Activated naive CD4-positive, alpha-beta T cell treated with anti-CD3 and anti-CD28 coated beads, Interleukin-2, amount 50 U/mL, for 24 hours (primary cell): Measurements from ENCODE around the gene TMEM69.
"Not testable (repeated sequence)": the region's sequence is repeated elsewhere in the genome, so short reads cannot be mapped to it uniquely, and the experiment has no call there.

Source experiments
- H3K27ac Mint-ChIP-seq: one replicate; pipeline ENCODE4 v1.8.0; 2021; ENCODE audit warnings: mild to moderate bottlenecking, mixed read lengths
- H3K27me3 Mint-ChIP-seq: one replicate; pipeline ENCODE4 v1.8.0; 2021; ENCODE audit warnings: mixed read lengths
- H3K36me3 Mint-ChIP-seq: one replicate; pipeline ENCODE4 v1.8.0; 2021; ENCODE audit warnings: mixed read lengths
- H3K4me1 Mint-ChIP-seq: one replicate; pipeline ENCODE4 v1.8.0; 2021; ENCODE audit warnings: mixed read lengths
- H3K4me3 Mint-ChIP-seq: one replicate; pipeline ENCODE4 v1.8.0; 2021; ENCODE audit warnings: mild to moderate bottlenecking, mixed read lengths
- H3K9me3 Mint-ChIP-seq: one replicate; pipeline ENCODE4 v1.8.0; 2021; ENCODE audit warnings: mixed read lengths

Gene TMEM69

GRCh38 chr1:45669379-45669778 is 18.6 kb upstream of the TMEM69 start:
- Mint-ChIP-seq H3K36me3 (peaks cover 2% of the 10 kb centered on the region), H3K27me3 (no peaks in the 10 kb centered on the region), H3K9me3 (no peaks in the 10 kb centered on the region), H3K4me1 (peaks cover 74% of the 10 kb centered on the region), H3K4me3 (no peak overlapping the region), H3K27ac (no peak overlapping the region)

- Mint-ChIP-seq H3K9me3 (no peaks in the 10 kb centered on the region), H3K4me1 (peaks cover 78% of the 10 kb centered on the region), H3K36me3 (peaks cover 4% of the 10 kb centered on the region), H3K27ac (no peak overlapping the region), H3K27me3 (no peaks in the 10 kb centered on the region), H3K4me3 (no peak overlapping the region)
These were observed 17.9 kb upstream of the TMEM69 start for GRCh38 chr1:45669859-45670655.

- peaks cover 81% of the 10 kb centered on the region for H3K4me1 Mint-ChIP-seq
- peaks cover 2% of the 10 kb centered on the region for H3K36me3 Mint-ChIP-seq
- H3K4me3 Mint-ChIP-seq = no peak overlapping the region
- H3K9me3 Mint-ChIP-seq = no peaks in the 10 kb centered on the region
- no peaks in the 10 kb centered on the region for H3K27me3 Mint-ChIP-seq
- H3K27ac Mint-ChIP-seq = no peak overlapping the region
These were observed 14.0 kb upstream of the TMEM69 start for GRCh38 chr1:45673956-45674355.

- H3K27ac Mint-ChIP-seq = no peak overlapping the region
These were observed 13.5 kb upstream of the TMEM69 start for GRCh38 chr1:45674478-45674877.

GRCh38 chr1:45676553-45676952 is 11.4 kb upstream of the TMEM69 start:
- not testable (repeated sequence) for H3K27ac Mint-ChIP-seq, H3K4me3 Mint-ChIP-seq, H3K36me3 Mint-ChIP-seq, H3K27me3 Mint-ChIP-seq, H3K9me3 Mint-ChIP-seq
- H3K4me1 Mint-ChIP-seq = peaks cover 87% of the 10 kb centered on the region

More at GRCh38 chr1:45674478-45674877, 13.5 kb upstream of the TMEM69 start:
- Mint-ChIP-seq H3K4me1 (peaks cover 84% of the 10 kb centered on the region), H3K4me3 (no peak overlapping the region), H3K27me3 (no peaks in the 10 kb centered on the region), H3K9me3 (no peaks in the 10 kb centered on the region), H3K36me3 (peaks cover 2% of the 10 kb centered on the region)

- peaks cover 3% of the 10 kb centered on the region for H3K36me3 Mint-ChIP-seq
These were observed 10.2 kb upstream of the TMEM69 start for GRCh38 chr1:45677751-45678245.

GRCh38 chr1:45678489-45678888 is 9.5 kb upstream of the TMEM69 start:
- Mint-ChIP-seq H3K27me3 (no peaks in the 10 kb centered on the region), H3K4me1 (peaks cover 90% of the 10 kb centered on the region), H3K4me3 (peak overlapping the region; percentile 13), H3K9me3 (no peaks in the 10 kb centered on the region), H3K27ac (no peak overlapping the region), H3K36me3 (peaks cover 3% of the 10 kb centered on the region)

More at GRCh38 chr1:45677751-45678245, 10.2 kb upstream of the TMEM69 start:
- no peak overlapping the region for H3K27ac Mint-ChIP-seq
- no peaks in the 10 kb centered on the region for H3K27me3 Mint-ChIP-seq
- H3K9me3 Mint-ChIP-seq = no peaks in the 10 kb centered on the region
- H3K4me1 Mint-ChIP-seq = peaks cover 94% of the 10 kb centered on the region
- no peak overlapping the region for H3K4me3 Mint-ChIP-seq

GRCh38 chr1:45679123-45679522 is 8.9 kb upstream of the TMEM69 start:
- H3K4me1 Mint-ChIP-seq = peaks cover 85% of the 10 kb centered on the region
- H3K27me3 Mint-ChIP-seq = no peaks in the 10 kb centered on the region
- H3K9me3 Mint-ChIP-seq = no peaks in the 10 kb centered on the region
- H3K4me3 Mint-ChIP-seq = peak overlapping the region; percentile 16
- H3K27ac Mint-ChIP-seq = no peak overlapping the region
- H3K36me3 Mint-ChIP-seq = peaks cover 3% of the 10 kb centered on the region

GRCh38 chr1:45682942-45683341 is 5.0 kb upstream of the TMEM69 start:
- Mint-ChIP-seq H3K36me3 (peaks cover 3% of the 10 kb centered on the region), H3K9me3 (no peaks in the 10 kb centered on the region), H3K27me3 (no peaks in the 10 kb centered on the region), H3K4me1 (peaks cover 67% of the 10 kb centered on the region), H3K4me3 (peak overlapping the region; percentile 40), H3K27ac (no peak overlapping the region)

- no peaks in the 10 kb centered on the region for H3K27me3 Mint-ChIP-seq
- H3K4me3 Mint-ChIP-seq = peak overlapping the region; percentile 99
- H3K27ac Mint-ChIP-seq = peak overlapping the region; percentile 41
- peaks cover 7% of the 10 kb centered on the region for H3K36me3 Mint-ChIP-seq
- peaks cover 62% of the 10 kb centered on the region for H3K4me1 Mint-ChIP-seq
- H3K9me3 Mint-ChIP-seq = no peaks in the 10 kb centered on the region
These were observed 3.6 kb upstream of the TMEM69 start for GRCh38 chr1:45684402-45684801.

- peak overlapping the region; percentile 99 for H3K27ac Mint-ChIP-seq
- peaks cover 63% of the 10 kb centered on the region for H3K4me1 Mint-ChIP-seq
- no peaks in the 10 kb centered on the region for H3K9me3 Mint-ChIP-seq
- H3K4me3 Mint-ChIP-seq = peak overlapping the region; percentile 99
- H3K36me3 Mint-ChIP-seq = peaks cover 7% of the 10 kb centered on the region
- no peaks in the 10 kb centered on the region for H3K27me3 Mint-ChIP-seq
These were observed 2.5 kb upstream of the TMEM69 start for GRCh38 chr1:45685308-45686014.

- H3K4me3 Mint-ChIP-seq = peak overlapping the region; percentile 99
These were observed 2.0 kb upstream of the TMEM69 start for GRCh38 chr1:45686015-45686287.

GRCh38 chr1:45686288-45687013 is 1.5 kb upstream of the TMEM69 start, which contains the start of gene GPBP1L1:
TSS of gene GPBP1L1 (minus strand) at chr1:45686533. CDS start at chr1:45659087, 27,446 bp downstream.
- H3K27me3 Mint-ChIP-seq = no peaks in the 10 kb centered on the region
- H3K36me3 Mint-ChIP-seq = peaks cover 10% of the 10 kb centered on the region
- H3K4me3 Mint-ChIP-seq = peak within 1 kb of the TSS; percentile 99
- H3K27ac Mint-ChIP-seq = peak within 1 kb of the TSS; percentile 99
- peaks cover 61% of the 10 kb centered on the region for H3K4me1 Mint-ChIP-seq
- H3K9me3 Mint-ChIP-seq = no peaks in the 10 kb centered on the region

More at GRCh38 chr1:45686015-45686287, 2.0 kb upstream of the TMEM69 start:
- peaks cover 9% of the 10 kb centered on the region for H3K36me3 Mint-ChIP-seq
- peak overlapping the region; percentile 99 for H3K27ac Mint-ChIP-seq
- no peaks in the 10 kb centered on the region for H3K9me3 Mint-ChIP-seq
- no peaks in the 10 kb centered on the region for H3K27me3 Mint-ChIP-seq
- H3K4me1 Mint-ChIP-seq = peaks cover 63% of the 10 kb centered on the region

- Mint-ChIP-seq H3K36me3 (peaks cover 12% of the 10 kb centered on the region), H3K4me3 (peak overlapping the region; percentile 99), H3K27me3 (no peaks in the 10 kb centered on the region), H3K4me1 (peaks cover 55% of the 10 kb centered on the region), H3K9me3 (no peaks in the 10 kb centered on the region), H3K27ac (peak overlapping the region; percentile 99)
These were observed 797 bp upstream of the TMEM69 start for GRCh38 chr1:45687014-45687753.

- peaks cover 26% of the 10 kb centered on the region for H3K4me1 Mint-ChIP-seq
- H3K4me3 Mint-ChIP-seq, H3K27ac Mint-ChIP-seq, H3K9me3 Mint-ChIP-seq, H3K27me3 Mint-ChIP-seq: not testable (repeated sequence)
- peaks cover 15% of the 10 kb centered on the region for H3K36me3 Mint-ChIP-seq
These were observed 5.8 kb downstream of the TMEM69 start for GRCh38 chr1:45693811-45694210.
